Endothelial cell (in vitro differentiated cells): ENCODE measurements around the gene HSPH1. TPM values are rescaled to one million over a fixed set of nuclear protein-coding genes. Genes with fewer than 3 reads are reported as not detected.
A peak's percentile ranks its signal among the peaks of the same experiment; 100 is the strongest.

Source experiments
- DNase-seq: peaks from one replicate; pipeline ENCODE4 v3.0.0; 2021; ENCODE audit warnings: low spot score
- H3K27ac Mint-ChIP-seq: one replicate; pipeline ENCODE4 v1.8.0; 2021; ENCODE audit warnings: mixed read lengths, inconsistent platforms; ENCODE audit not compliant: unreplicated experiment
- H3K27me3 Mint-ChIP-seq: one replicate; pipeline ENCODE4 v1.8.0; 2021; ENCODE audit warnings: mild to moderate bottlenecking, moderate library complexity, mixed read lengths, inconsistent platforms; ENCODE audit not compliant: unreplicated experiment
- H3K36me3 Mint-ChIP-seq: one replicate; pipeline ENCODE4 v1.8.0; 2021; ENCODE audit warnings: mild to moderate bottlenecking, low read depth, mixed read lengths, inconsistent platforms; ENCODE audit not compliant: unreplicated experiment
- H3K4me1 Mint-ChIP-seq: one replicate; pipeline ENCODE4 v1.8.0; 2021; ENCODE audit warnings: mild to moderate bottlenecking, mixed read lengths, inconsistent platforms; ENCODE audit not compliant: unreplicated experiment
- H3K4me3 Mint-ChIP-seq: one replicate; pipeline ENCODE4 v1.8.0; 2021; ENCODE audit warnings: mild to moderate bottlenecking, mixed read lengths, inconsistent platforms; ENCODE audit not compliant: unreplicated experiment
- H3K9me3 Mint-ChIP-seq: one replicate; pipeline ENCODE4 v1.8.0; 2021; ENCODE audit warnings: mixed read lengths, inconsistent platforms; ENCODE audit not compliant: unreplicated experiment
- total RNA-seq: library from RNA; stranded (reverse); fragmentation: NEBNext Ultra II Directional; extraction: Animal tissue kit (Norgen Biotek cat#: 25700); gene quantifications from one replicate; pipeline ENCODE4 v1.2.1, GENCODE V29; 2021; ENCODE audit not compliant: unreplicated experiment
- TF ChIP-seq, protein P1 (sequence below): fragments of 200-600 bp; sonication (generic); IDR thresholded peaks from one replicate; pipeline ENCODE4 v1.5.0; 2021; ENCODE audit warnings: antibody characterized with exemption; ENCODE audit not compliant: unreplicated experiment

Gene HSPH1
- total RNA-seq, 1 donor from 2014 or later = 43.9 TPM

DNA sequence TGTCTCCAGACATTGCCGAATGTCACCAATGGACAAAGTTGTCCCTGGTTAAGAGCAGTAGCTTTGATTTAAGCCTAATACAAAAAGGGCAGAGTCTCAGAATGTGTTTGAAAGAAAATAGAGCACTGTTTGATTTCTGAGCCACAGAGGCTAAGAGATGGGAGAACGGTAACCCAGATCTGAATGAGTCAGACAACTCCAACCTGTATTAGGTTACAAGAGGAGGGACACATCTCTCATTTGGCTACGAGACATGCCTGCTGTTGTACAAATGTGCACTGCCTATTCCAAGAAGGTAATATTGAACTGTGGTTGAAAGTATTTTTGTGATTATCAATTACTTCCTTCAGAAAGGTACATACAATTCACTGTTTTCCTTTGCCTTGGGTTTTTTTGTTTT, 4.9 kb upstream of the HSPH1 start:
- H3K4me3 Mint-ChIP-seq = no peak overlapping the region
- no peak overlapping the region for H3K27ac Mint-ChIP-seq
- no peak for DNase-seq
- TF ChIP-seq, protein P1, sequence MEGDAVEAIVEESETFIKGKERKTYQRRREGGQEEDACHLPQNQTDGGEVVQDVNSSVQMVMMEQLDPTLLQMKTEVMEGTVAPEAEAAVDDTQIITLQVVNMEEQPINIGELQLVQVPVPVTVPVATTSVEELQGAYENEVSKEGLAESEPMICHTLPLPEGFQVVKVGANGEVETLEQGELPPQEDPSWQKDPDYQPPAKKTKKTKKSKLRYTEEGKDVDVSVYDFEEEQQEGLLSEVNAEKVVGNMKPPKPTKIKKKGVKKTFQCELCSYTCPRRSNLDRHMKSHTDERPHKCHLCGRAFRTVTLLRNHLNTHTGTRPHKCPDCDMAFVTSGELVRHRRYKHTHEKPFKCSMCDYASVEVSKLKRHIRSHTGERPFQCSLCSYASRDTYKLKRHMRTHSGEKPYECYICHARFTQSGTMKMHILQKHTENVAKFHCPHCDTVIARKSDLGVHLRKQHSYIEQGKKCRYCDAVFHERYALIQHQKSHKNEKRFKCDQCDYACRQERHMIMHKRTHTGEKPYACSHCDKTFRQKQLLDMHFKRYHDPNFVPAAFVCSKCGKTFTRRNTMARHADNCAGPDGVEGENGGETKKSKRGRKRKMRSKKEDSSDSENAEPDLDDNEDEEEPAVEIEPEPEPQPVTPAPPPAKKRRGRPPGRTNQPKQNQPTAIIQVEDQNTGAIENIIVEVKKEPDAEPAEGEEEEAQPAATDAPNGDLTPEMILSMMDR = no peak
- no peaks in the 10 kb centered on the region for H3K36me3 Mint-ChIP-seq
- peaks cover 8% of the 10 kb centered on the region for H3K27me3 Mint-ChIP-seq
- peaks cover 30% of the 10 kb centered on the region for H3K4me1 Mint-ChIP-seq
- no peaks in the 10 kb centered on the region for H3K9me3 Mint-ChIP-seq

DNA sequence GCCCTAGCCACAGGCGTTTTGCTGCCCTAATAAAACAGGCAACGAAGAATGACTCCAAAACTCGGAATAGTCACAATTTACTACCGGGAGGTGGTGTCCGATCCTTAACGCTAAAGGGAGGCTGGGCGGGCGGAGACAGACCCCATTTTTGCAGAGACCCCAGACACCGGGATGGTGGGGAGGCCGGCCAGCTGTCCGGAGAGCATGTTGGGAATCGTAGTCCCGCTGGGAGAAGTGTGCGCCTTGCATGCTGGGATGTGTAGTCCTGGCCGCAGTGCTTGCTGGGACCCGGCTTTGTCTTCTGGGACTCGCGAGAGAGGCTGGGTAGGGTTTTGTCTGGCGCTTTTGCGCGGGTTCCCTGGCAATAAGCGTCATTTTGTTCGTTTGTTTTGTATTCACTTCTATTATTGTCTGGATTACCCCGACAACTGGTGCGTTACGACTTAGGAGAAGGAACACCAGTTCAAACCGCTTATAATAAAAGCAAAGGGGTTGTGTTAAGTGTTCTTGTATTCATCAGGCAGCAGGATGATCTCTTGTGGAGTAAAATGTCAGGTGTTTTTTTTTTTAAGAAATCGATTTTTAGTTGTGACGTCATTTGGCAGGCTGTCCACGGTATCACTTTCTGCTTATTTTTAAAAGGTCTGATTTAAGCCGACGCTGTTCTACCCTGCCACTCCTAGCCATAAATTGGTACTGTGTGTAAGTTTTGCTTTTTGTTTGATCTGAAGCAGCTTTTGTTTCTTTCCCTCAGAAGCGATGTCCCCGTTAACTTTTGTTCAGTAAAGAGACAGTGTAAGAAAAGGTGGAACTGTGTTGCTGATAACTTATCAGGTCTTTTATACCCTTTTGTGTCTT, 676 bp upstream of the HSPH1 start:
- peaks cover 22% of the 10 kb centered on the region for H3K4me1 Mint-ChIP-seq
- peak; percentile 90 for DNase-seq

DNA sequence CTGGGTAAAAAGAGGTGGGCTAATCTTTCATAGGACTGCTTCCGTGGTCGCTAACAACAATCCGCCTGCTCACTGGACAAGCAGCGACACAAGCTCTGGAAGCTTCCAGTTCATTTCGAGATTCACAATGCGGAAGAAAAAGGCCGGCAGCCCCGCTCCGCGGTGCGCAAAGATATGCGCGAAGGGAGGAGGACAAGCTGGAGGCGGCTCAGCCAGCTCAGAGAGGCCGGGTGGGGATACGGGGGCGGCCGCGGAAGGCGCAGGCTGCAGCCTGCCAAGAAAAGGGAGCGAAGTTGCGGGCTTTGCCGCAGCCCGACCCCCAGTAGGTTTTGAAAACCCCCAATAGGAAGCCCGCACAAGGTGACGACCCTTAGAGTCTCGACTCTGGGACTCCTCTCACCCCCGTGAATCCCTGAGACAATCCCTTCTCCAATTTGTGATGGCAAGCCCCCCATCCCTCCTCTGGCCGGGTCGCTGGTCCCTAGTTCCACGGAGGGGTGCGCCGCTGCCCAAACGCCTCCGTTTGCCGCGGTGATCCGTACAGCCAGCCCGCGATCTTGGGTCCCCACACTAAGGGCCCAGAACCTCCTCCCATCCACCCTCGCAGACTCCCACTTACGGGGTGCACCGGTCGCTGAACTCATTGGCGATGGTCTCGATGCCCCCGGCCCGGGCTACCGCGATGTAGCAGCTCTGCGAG, 697 bp downstream of the HSPH1 start:
- TF ChIP-seq, protein P1 = no peak
- peak; percentile 69 for DNase-seq
- H3K27me3 Mint-ChIP-seq = peaks cover 4% of the 10 kb centered on the region
- no peaks in the 10 kb centered on the region for H3K9me3 Mint-ChIP-seq
- H3K36me3 Mint-ChIP-seq = no peaks in the 10 kb centered on the region
- peak overlapping the region; percentile 94 for H3K4me3 Mint-ChIP-seq
- H3K27ac Mint-ChIP-seq = peak overlapping the region; percentile 97
- peaks cover 20% of the 10 kb centered on the region for H3K4me1 Mint-ChIP-seq

More for the DNA sequence above, 676 bp upstream of the HSPH1 start:
- no peaks in the 10 kb centered on the region for H3K9me3 Mint-ChIP-seq
- no peaks in the 10 kb centered on the region for H3K36me3 Mint-ChIP-seq
- peak overlapping the region; percentile 94 for H3K4me3 Mint-ChIP-seq
- peaks cover 4% of the 10 kb centered on the region for H3K27me3 Mint-ChIP-seq
- TF ChIP-seq, protein P1 = no peak
- H3K27ac Mint-ChIP-seq = peak overlapping the region; percentile 97

DNA sequence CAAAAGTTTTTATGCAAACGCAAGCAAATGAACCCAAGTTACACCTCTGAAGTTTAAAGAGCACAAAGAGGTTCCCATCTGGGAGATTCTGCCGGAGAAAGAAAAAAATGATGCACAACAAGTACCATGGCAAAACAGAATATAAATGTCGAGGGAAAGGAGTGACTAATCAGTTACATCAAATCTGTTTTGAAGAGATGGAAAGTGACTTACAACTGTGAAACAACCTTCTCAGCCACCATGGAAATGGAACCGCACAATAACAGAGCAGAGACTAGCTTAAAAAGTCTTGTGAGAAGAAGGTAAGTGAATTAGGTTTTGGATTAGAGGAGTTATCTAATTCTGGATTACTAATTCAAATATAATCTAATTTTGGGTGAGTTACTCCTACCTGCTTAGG, 2.4 kb downstream of the HSPH1 start:
- Mint-ChIP-seq H3K27ac (no peak overlapping the region), H3K4me1 (peaks cover 20% of the 10 kb centered on the region), H3K36me3 (no peaks in the 10 kb centered on the region), H3K27me3 (peaks cover 4% of the 10 kb centered on the region), H3K9me3 (no peaks in the 10 kb centered on the region), H3K4me3 (no peak overlapping the region)
- TF ChIP-seq, protein P1 = no peak
- DNase-seq = no peak

DNA sequence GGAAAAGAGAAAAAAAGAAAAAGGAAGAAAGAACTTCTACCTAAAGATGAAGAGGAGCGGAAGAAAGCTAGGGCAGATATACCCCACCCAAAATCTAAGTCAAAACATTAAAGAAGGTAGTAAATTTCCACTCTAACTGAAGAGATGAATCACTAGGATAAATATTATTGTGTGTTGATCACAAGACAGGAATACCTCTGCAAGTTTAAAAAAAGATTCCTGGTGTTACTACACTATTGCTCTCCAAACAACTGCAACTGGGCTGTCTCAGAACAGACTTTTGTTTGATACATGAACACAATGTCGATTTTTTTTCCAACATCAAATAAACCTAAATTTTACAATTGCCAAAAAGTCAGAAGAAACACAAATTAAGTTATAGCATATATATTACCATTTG, 6.8 kb downstream of the HSPH1 start:
- H3K4me3 Mint-ChIP-seq = no peak overlapping the region
- peaks cover 11% of the 10 kb centered on the region for H3K36me3 Mint-ChIP-seq

More for the DNA sequence above, 6.8 kb downstream of the HSPH1 start:
- TF ChIP-seq, protein P1 = no peak
- no peak for DNase-seq
- Mint-ChIP-seq H3K27me3 (no peaks in the 10 kb centered on the region), H3K27ac (no peak overlapping the region), H3K4me1 (peaks cover 6% of the 10 kb centered on the region), H3K9me3 (no peaks in the 10 kb centered on the region)
